ENCODE results near the gene PAX2.

Gene PAX2

DNA sequence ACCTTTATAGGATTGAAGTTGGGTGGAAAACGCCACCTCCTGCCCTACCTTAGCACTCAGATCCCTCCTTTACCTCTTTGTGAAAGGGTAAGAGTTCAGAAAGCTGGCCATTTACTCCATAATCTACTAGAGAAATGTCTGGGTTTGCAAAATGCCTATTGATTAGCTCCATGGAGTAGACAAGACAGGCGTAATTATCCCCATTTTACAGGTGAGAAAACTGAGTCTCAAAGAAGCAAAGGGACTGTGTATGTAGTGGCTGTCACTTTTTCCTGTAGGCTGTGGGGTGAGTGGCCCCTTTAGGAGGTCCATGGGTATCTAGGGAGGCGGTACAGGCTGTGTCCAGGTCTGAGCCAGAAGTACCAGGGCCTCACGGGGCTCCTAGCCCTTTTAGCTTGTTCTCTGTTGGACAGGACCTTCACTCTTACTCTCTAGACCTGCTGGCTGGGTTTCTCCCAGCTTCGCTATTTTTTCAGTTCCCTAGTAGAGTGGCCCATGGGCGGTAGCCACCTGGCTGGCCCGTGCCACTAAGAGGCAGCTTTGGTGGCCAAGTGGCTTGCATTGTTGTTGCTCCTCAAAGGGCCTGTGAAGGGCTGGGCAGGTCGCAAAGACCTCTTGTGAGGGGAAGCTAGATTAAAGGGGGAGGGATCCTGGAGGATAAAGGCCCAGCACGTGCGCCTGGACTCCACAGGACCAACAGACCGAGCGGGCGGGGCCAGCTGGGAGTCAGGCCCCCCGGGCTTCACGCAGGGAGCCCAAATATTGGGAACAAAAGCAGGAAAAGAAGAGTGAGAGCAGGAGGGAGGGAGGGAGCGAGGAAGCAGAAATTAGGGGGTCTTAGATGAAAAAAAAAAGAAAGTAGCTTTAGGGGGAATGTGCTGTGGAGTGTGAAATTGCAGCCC, 4.7 kb upstream of the PAX2 start:
- no peak for DNase-seq

DNA sequence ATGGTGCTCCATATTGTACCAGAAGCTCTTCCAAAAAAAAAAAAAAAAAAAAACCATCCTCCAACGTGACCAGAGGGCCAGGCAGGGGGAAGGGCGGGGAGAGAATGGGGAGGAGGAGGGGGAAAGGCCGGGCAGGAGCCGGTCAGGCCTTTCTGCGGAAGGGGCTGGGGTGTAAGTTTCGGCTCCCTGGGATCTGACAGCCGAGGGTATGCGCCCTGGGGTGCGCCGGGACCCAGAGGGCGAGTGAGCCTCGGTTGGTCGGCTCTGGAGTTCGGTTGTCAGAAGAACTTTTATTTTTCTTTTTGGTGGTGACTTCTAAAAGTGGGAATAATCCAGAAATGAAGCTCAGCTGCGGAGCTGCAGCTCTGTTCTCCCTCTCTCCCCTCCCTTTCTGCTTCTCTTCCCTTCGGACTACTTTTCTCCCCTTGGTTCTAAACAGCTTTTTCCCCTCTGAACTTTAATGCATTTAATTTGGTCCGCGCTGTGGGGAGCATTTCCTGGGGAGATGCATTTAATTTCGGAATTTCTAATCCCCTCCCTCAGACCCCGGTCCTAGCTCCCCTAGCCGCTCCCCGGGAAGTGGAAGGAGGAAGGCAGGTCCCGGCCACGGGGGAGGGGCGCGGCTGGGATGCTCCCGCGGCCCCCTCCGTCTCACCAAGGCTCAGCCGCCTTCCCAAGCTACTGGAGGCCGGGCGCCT, 3.9 kb upstream of the PAX2 start:
- no peak for DNase-seq

DNA sequence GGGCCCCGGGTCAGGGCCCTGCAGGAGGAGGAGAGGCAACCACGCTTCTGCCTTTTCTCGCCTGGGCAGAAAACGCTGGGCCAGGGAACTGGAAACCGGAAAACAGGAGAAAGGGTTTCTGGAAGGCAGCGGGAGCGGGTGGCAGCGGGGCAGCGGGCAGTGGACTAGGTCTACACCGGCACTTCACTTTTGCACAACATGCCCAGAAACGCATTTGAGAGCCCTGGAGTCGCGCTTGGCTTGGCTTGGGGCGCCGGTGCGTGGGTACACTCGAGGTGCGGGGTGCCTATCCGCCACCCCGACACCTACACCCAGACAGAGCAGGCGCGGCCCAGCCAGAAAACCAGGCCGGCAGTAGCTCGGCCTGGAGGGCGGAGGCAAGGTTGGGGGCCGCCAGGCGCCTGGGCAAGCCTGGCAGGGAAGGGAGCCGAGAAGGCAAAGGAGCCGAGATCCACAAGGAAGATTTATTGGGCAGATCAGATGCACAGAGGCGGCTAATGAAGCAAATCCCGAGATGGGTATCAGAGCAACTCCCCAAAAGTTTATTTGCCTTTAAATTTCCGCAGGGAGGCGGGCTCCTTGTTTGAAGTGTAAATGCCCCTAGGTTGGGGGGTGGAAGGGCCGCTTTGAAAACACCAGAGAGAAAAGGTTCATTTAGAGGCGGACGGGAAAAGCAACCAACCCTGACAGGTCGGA, 3.2 kb upstream of the PAX2 start:
- DNase-seq = no peak

DNA sequence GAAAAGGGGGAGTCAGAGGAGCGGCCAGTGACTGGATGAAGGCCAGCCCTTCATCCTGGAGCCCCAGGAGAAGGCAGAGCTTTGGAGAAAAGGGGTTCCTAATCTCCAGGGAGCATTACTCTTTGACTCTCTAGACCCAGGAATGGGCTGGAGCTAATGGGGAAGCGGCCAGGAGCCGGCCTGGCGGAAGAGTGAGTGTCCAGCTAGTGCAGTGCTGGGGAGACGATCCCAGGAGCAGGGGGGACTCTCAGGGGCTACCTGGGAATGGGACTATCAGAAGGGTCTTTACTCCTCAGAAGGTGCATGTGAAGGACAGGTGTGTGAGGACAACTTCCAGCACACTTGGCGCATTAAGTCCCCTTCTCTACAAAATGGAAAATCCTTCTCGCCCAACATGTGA, 2.4 kb upstream of the PAX2 start:
- no peak for DNase-seq

DNA sequence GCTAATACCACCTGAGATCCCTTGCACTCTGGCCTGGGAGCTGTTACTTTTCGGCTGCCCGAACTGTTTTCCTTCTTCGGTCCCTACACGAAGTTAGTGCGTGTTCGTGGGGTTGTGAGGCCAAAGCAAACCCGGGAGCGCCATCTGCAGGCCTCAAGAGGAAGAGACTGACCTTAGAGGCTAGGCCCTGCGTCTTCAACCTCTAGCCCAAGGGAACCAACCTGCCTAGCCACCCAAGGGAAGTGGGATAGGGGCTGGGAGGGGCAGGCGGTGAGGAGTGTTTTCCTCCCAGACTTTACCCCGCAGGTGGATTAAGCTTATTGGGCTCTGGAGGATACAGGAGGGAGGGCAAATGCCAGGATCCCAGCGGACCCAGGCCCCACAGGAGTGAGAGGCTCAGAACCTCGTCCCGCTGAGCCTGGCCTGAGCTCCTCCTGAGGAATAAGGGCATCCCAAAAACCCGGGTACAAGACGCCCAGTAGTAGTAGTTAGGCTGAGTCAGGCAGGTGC, 1.7 kb upstream of the PAX2 start:
- DNase-seq = peak; percentile 51

DNA sequence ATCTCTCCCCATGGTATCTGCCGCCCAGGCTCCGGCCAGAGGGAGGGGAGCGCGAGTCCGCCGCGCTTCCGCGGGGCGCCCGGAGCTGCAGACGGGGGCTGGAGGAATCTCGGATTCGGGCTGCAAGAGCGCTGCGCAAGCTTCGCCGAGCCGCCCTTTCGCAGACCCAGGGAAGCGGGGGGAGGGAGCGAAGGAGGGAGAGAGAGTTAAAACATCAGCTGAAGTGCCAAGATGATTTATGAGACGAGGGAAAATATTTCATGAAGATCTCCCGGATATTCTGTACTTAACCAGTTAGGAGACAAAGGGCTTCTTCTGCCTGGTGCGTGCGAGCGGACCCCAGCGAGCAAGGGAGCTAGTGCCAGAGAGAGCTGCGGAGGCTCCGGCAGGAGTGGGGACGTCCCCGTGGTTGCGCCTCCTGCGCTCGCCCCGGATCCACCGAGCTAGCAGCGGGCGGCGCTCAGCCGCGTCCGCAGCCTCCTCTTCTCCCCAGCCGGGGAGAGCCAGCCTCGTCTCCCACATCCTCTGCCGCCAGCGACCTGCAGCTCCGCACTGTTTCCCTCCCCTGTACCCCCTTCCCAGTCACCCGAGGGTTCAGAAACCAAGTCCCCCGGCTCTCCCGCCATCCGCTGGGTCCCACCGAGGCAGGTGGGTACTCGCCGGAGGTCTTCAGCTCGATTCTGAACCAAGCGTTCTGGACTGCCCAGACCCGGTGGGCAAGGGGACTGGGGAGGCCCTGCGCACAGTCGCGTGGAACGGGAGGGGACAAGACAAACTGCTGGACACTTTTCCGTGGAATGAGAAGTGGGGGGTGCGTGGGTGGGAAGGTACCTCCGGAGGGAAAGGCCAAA, 1.0 kb upstream of the PAX2 start:
- no peak for DNase-seq

DNA sequence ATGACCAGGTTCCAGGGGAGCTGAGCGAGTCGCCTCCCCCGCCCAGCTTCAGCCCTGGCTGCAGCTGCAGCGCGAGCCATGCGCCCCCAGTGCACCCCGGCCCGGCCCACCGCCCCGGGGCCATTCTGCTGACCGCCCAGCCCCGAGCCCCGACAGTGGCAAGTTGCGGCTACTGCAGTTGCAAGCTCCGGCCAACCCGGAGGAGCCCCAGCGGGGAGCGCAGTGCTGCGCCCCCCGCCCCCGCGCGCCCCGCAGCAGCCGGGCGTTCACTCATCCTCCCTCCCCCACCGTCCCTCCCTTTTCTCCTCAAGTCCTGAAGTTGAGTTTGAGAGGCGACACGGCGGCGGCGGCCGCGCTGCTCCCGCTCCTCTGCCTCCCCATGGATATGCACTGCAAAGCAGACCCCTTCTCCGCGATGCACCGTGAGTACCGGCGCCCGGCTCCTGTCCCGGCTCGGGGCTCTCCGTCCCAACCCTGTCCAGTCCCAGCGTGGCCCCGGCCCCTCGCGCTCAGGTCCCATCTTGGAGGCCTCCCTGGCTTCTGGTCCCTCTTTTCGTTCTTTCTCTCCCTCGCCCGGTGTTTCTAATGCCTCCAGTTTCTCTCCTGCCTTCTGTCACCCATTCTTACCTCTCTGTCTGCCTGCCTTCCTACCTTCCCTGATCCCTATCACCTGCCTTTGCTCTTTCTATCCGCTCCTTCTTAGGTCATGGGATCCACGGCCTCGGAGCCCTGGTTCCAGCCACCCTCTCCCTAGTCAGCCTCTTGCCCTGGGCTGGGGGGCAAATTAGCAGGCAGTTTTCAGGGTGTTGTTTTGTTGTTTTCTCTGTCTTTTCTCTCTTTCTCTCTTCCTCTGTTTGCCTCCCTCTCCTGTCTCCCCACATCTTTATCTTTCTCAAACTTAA, 751 bp downstream of the PAX2 start:
- no peak for DNase-seq

DNA sequence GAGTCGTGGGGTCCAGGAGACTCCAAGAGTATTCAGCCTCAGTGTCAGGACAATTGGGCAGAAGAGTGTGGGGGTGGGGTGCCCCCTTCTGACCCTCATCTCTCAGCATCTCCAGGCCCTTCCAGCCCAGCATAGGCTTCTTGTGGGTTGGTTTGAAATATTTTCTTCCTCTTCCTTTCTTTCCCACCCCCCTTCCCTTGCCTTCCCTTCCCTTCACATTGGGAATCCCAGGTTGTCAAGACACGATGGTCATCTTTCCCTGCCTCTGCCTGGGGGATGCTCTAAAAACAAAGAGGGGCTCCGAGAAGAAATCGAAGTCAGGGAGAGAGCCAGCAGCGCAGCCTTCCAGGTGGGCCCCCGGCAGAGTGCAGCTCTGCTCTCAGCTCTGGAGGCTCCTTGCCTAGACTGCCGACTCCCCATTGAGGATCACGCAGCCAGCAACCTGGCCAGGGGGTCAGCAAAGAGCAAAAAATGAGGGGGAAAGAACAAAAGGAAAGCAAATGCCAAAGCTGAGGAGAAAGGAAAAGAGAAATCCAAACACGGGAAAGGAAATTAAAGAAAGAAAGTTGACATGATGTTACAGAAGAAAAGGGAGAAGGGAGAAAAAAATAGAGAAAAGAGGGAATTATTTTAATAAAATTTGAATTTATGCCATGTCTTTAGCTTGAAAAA, 1.5 kb downstream of the PAX2 start:
- no peak for DNase-seq

DNA sequence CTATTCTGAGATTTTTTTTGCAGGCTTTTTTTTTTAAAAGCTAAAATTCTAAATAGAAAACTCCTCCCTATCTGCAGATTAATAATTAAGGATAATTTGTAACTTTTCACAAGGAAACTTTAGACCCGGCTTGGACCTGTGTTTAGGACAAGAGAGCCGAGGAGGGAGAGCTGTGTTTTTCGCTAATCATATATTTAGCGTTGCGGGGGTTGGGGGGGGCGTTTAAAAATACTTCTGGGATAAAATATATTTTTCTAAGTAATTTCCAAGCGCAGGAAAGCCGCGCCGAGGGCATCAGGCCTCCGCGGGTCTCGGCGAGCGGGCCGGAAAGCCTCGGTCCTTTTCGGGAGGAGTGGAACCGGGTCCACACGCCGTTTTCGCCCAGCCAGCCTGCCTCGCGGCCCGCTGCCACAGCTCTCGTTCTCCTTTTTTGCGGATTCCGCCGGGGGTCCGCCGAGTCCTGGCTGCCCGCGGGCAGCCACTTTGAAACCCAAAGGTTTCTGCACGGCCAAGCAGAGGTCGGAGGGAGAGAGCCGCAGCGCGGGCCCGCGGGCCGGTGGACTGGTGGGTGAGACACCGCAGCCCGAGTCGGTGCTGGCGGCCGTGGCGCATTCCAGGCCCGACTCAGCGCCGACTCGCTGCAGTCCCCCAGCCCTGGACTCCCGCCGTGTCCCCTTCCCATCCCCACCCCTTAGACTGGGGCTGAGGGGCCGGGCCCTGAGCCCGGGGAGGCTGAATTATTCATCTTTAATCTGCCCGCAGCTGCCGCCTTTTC, 2.3 kb downstream of the PAX2 start:
- no peak for DNase-seq

DNA sequence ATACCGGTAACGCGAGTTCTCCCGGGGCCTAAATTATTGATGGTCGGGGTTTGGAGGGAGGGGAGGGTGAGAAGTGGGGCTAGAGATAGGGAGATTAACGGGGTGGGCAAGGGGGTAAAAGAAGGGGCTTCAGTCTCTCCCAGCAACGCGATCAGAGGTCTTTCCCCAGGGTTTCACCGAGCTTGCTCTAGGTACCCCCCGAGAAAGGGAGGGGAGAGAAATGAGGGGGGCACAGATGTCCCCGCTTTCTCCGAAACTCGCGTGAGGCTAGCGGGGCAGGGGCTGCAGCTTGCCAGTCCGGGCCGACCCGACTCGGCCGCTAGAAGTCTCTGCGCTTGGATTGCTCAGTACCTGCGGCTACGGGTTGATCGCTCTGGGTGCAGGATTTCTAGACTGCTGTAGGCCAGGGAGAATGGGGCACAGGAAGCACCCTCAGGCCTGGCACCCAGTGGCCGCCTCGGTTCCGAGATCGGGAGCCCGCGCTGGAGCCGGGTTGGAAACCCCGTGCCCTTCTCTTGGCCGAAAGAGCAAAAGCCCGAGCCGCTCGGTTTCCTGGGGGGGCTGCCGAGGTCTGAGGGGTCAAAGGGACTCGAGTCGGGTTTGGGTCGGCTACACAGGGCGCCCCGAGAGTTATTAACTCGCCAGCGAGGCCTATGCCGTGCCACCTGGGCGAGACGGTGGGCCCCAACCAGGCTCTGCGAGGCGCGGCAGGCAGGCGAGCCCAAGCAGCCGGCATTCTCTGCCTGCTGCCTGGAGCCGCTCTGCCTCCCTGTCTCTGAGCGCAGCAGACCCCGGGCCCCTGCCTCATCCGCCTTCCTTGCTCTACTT, 3.1 kb downstream of the PAX2 start:
- no peak for DNase-seq

DNA sequence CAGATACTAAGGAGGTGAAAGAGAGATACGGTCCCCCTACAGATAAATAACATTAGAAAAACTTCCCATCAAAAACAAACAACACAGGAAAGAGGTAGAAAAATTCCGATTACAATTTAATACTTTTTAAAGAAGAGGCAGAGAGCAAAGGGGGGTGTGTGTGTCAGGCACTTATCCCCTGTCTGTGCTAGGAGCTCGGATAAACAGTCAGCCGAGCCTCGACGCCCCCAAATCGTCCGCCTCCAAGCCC, 3.6 kb downstream of the PAX2 start:
- DNase-seq = no peak

DNA sequence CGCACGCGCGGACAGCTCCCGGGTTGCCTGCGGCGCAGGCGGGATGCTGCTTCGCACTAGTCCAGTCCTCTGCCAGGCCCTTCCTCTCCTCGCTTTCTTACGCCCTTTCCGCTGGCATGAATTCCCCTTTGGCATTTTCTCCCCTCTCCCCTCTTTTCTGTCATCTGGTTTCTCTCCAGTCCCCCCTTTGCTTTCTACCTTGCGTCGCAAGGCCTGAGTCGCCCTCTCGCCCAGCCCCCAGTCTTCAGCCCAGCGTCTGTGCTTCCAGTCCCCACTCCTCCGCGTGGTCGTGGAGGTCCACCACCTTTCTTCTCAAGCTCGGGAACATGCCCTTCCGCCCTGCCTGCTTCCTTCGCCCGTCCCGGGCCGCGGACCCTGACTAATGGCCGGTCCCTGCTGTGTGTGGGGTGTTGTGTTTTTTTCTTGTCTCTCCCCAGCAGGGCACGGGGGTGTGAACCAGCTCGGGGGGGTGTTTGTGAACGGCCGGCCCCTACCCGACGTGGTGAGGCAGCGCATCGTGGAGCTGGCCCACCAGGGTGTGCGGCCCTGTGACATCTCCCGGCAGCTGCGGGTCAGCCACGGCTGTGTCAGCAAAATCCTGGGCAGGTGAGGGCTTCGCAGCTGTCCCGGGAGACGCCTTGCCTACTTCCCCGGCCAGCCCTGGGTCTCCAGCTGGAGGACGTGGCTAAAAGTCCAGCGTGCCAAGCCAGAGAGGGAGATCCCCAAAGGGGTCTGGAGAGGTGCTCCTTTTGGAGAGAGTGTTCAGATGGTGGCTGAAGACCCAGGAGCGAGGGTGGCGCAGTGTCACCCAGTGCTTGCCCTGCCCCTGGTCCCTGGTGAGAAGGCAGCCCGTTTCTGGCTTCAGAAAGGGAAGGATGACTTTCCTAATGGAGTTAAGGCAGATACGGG, 4.2 kb downstream of the PAX2 start:
- DNase-seq = no peak

DNA sequence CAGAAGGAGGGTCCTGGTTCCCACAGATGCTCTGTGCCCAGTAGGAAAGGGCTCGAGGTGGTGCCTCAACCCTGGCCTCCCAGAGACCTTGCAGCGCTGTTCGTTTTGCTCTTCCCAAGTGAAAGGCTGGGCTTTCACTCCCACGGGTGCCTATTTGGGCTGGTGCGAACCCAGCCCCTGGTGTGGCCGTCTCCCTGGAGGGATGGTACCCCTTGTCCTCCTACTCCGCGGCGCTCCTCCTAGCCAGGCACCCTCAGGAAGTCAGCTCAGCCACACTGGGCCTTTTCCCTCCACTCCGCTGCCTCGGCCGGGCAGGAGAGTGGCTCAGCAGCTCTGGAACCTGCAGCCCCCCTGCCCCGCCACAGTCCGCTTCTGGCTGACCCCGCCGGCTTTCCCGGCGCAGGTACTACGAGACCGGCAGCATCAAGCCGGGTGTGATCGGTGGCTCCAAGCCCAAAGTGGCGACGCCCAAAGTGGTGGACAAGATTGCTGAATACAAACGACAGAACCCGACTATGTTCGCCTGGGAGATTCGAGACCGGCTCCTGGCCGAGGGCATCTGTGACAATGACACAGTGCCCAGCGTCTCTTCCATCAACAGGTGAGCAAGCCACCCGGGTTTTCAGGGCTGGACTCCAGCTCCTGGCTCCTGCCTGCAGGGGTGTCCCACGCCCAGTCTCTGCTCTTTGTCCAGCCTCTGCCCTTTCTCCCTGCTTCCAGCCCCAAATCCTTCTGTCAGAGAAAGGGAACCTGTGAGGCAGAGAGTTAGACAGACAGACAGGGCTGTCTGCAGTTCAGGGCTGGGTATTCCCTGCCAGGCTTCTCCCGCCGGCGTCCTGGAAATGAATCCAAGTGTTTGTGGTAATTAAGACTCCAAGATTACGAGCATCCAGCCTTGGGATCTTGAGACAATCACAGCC, 5.2 kb downstream of the PAX2 start:
- no peak for DNase-seq

DNA sequence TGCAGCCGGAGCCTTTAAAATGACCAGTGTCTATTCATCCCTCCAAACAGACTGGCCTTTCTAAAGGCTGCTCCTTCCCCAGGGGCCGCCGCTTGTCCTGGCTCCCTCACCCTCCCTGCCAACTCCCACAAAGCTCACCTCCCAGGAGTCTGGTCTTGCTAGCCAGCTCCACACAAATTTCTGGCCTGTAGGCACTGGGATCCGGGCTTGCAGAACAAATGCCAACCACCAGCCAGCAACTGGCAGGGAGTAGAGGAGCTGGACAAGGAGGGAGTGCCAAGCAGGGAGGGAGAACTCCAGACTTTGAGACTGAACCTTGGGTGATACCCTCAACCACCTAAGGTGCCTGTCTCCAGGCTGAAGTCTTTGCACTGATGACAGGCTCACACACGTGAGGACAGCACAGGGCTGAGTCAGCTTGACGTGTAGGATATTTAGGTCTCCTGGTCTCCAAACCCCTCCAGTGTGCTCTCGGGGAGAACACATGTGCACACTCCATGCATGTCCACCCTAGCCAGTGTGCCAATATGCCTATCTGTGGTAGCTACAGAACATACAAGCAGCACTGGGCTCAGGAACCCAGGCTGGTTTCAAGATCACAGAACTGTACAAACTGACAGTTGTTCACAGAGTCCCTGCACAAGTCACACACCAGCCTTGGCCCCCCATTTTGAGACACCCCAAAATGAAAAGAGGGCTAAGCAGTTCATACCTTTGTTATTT, 6.0 kb downstream of the PAX2 start:
- no peak for DNase-seq

DNA sequence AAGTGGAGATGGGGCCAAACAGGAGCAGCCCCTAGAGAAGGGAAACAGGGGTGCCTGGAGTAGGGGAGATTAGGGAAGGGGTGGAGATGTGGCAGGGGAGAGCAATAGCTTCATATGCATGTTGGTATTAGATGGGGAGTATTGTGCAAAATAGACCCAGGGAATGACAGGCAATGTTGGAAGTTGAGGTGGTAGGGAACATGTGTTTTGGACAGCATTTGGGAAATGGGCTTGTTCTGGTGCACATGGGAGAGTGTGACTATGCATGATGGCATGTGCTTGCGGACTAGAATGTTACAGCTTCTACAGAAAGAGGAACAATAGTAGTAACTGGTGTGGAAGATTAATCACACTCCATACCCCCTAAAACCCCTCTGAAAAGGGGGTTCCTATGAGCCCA, 10.4 kb downstream of the PAX2 start:
- no peak for DNase-seq

DNA sequence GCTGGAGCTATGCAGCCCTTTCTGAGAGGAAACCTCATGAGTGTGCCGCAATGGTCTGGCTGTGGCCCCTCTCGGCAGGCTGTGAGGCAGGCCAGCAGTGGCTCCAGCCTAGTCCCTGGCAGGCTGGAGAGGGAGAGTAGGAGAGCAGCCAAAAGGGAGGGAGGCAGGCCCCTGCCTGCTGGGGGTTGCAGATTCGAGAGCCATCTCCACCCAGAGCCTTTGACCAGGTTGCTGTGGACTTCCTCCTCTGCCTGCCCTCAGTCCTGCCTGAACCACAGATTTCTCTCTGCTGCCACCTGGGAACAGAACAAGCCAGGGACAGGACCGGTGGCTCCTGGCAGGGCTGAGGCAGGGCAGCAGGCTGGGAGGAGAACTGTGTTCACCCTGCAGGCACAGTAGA, 13.9 kb downstream of the PAX2 start:
- no peak for DNase-seq

DNA sequence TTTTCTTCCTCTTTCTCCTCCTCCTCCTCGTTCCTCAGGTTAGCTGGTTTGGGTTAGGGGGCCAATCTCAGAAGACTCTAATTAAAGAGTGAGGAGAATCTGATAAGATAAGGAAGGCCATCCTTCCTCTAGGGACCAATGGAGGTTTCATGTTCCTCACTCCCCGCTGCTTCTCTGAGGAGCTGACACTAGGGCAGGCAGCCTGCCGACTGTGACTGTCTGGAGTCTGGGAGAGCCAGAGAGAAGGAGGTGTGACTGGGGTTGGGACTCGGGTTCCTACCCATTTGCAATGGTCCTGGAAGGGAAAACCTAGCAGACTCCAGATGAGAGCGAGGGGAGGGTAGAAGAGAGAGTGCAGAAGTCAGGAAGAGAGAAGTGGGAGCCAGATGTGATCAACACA, 15.3 kb downstream of the PAX2 start:
- DNase-seq = no peak
